ENCODE results near the gene MICU1.
A peak's percentile ranks its signal among the peaks of the same experiment; 100 is the strongest.

- no peak for TF ChIP-seq EZH2phosphoT487 (IDR thresholded peaks at IDR 0.05; ENCODE audit: borderline replicate concordance, low read depth)
- peak; percentile 85 for TF ChIP-seq FOXJ3 (CRISPR knock-in tag; IDR thresholded peaks at IDR 0.05)
- TF ChIP-seq CTCF (IDR thresholded peaks at IDR 0.05), result no peak
- peak; percentile 75 to 95; a peak in 2 of 4 replicates for TF ChIP-seq EP300 (IDR thresholded peaks at IDR 0.05; ENCODE audit: borderline replicate concordance in 1 of 2, low read depth in 1 of 2, low read length in 1 of 2)
- TF ChIP-seq TCF12 (IDR thresholded peaks at IDR 0.05), result peak; percentile 99
- TF ChIP-seq, protein P1, sequence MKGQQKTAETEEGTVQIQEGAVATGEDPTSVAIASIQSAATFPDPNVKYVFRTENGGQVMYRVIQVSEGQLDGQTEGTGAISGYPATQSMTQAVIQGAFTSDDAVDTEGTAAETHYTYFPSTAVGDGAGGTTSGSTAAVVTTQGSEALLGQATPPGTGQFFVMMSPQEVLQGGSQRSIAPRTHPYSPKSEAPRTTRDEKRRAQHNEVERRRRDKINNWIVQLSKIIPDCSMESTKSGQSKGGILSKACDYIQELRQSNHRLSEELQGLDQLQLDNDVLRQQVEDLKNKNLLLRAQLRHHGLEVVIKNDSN (IDR thresholded peaks at IDR 0.05; ENCODE audit: borderline replicate concordance, low read depth), result no peak
- peak; percentile 25; the same call in 1 of the 2 replicates for TF ChIP-seq SIN3A (IDR thresholded peaks at IDR 0.05; ENCODE audit: borderline replicate concordance, low read depth, low read length)
- TF ChIP-seq NFIC (IDR thresholded peaks at IDR 0.05; ENCODE audit: borderline replicate concordance), result peak; percentile 69; the same call in 1 of the 2 replicates
- 0 out of 2 replicates have a peak, but pooled peaks have one; percentile 34 for TF ChIP-seq TEAD4 (IDR thresholded peaks at IDR 0.05; ENCODE audit: borderline replicate concordance, insufficient read depth)
- TF ChIP-seq CHD2 (IDR thresholded peaks at IDR 0.05; ENCODE audit: low read length, partially characterized antibody), result peak; percentile 64
- TF ChIP-seq, protein P2, sequence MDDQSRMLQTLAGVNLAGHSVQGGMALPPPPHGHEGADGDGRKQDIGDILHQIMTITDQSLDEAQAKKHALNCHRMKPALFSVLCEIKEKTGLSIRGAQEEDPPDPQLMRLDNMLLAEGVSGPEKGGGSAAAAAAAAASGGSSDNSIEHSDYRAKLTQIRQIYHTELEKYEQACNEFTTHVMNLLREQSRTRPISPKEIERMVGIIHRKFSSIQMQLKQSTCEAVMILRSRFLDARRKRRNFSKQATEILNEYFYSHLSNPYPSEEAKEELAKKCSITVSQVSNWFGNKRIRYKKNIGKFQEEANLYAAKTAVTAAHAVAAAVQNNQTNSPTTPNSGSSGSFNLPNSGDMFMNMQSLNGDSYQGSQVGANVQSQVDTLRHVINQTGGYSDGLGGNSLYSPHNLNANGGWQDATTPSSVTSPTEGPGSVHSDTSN (IDR thresholded peaks at IDR 0.05), result peak; percentile 94
- peak; percentile 93 for TF ChIP-seq FOSL2 (IDR thresholded peaks at IDR 0.05; ENCODE audit: borderline replicate concordance, low read depth)
- TF ChIP-seq, protein P3, sequence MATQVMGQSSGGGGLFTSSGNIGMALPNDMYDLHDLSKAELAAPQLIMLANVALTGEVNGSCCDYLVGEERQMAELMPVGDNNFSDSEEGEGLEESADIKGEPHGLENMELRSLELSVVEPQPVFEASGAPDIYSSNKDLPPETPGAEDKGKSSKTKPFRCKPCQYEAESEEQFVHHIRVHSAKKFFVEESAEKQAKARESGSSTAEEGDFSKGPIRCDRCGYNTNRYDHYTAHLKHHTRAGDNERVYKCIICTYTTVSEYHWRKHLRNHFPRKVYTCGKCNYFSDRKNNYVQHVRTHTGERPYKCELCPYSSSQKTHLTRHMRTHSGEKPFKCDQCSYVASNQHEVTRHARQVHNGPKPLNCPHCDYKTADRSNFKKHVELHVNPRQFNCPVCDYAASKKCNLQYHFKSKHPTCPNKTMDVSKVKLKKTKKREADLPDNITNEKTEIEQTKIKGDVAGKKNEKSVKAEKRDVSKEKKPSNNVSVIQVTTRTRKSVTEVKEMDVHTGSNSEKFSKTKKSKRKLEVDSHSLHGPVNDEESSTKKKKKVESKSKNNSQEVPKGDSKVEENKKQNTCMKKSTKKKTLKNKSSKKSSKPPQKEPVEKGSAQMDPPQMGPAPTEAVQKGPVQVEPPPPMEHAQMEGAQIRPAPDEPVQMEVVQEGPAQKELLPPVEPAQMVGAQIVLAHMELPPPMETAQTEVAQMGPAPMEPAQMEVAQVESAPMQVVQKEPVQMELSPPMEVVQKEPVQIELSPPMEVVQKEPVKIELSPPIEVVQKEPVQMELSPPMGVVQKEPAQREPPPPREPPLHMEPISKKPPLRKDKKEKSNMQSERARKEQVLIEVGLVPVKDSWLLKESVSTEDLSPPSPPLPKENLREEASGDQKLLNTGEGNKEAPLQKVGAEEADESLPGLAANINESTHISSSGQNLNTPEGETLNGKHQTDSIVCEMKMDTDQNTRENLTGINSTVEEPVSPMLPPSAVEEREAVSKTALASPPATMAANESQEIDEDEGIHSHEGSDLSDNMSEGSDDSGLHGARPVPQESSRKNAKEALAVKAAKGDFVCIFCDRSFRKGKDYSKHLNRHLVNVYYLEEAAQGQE (IDR thresholded peaks at IDR 0.05; ENCODE audit: low read depth, low read length), result no peak
Measured at GRCh38 chr10:72320676-72321247, 305.1 kb downstream of the MICU1 start.
